Kidney (tissue), 14 donors: ENCODE measurements around the gene C8B. TPM values are rescaled to one million over a fixed set of nuclear protein-coding genes. Genes with fewer than 3 reads are reported as not detected.

ENCODE experiments used
- DNase-seq, 5 donors: peaks; one replicate each; pipeline ENCODE4 v3.0.0-alpha.2; 2013 to 2020
- FAIRE-seq: peaks from 2 replicates; lab custom pipeline; 2012; peaks lifted over from hg19 to GRCh38; lab: Jason Lieb, UNC
- H3K27ac ChIP-seq, 2 donors: one replicate each; pipeline ENCODE4 v1.7.0; 2013; ENCODE audit warnings: low read depth in 2 of 2, low read length in 2 of 2, inconsistent platforms in 1 of 2
- H3K27me3 ChIP-seq: one replicate; pipeline ENCODE4 v1.7.1; 2013; ENCODE audit warnings: low read length, inconsistent platforms; ENCODE audit not compliant: control insufficient read depth, insufficient read depth
- H3K36me3 ChIP-seq, 3 donors: one replicate each; pipeline versions ENCODE4 v1.7.0 to v1.7.1; 2013; ENCODE audit warnings: low read length in 3 of 3, control low read depth in 1 of 3, inconsistent platforms in 1 of 3; ENCODE audit not compliant: insufficient read depth in 3 of 3, control insufficient read depth in 2 of 3
- H3K4me1 ChIP-seq, 3 donors: one replicate each; pipeline versions ENCODE4 v1.7.0 to v1.7.1; 2013; ENCODE audit warnings: low read length in 3 of 3, inconsistent platforms in 1 of 3, low read depth in 1 of 3; ENCODE audit not compliant: control insufficient read depth in 2 of 3, insufficient read depth in 2 of 3
- H3K4me3 ChIP-seq, 3 donors: one replicate each; pipeline versions ENCODE4 v1.7.0 to v1.8.1; 2013; ENCODE audit warnings: low read length in 3 of 3, control low read depth in 1 of 3, inconsistent platforms in 1 of 3
- H3K9ac ChIP-seq, 3 donors: one replicate each; pipeline versions ENCODE4 v1.7.0 to v1.7.1; 2013; ENCODE audit warnings: low read length in 3 of 3, control low read depth in 1 of 3, inconsistent platforms in 1 of 3
- H3K9me3 ChIP-seq, 3 donors: one replicate each; pipeline versions ENCODE4 v1.7.0 to v1.7.1; 2013; ENCODE audit warnings: low read length in 3 of 3, control low read depth in 1 of 3, inconsistent platforms in 1 of 3; ENCODE audit not compliant: control insufficient read depth in 2 of 3, insufficient read depth in 1 of 3
- intact Hi-C: fragments of 100-400 bp; cut with DNase I; formaldehyde crosslinking; loops from one replicate; pipeline ENCODE4 v1.11.1; 2022
- polyA plus RNA-seq: library from polyadenylated mRNA; stranded (reverse); fragments of 350-450 nt; fragmentation: Illumina TruSeq; extraction: RNeasy Lipid Tissue Mini Kit (QIAGEN cat#74804); gene quantifications from one replicate; pipeline ENCODE4 v1.2.3, GENCODE V29; 2014; ENCODE audit warnings: low read depth, low replicate concordance; ENCODE audit not compliant: insufficient read depth
- total RNA-seq: library from RNA; stranded (reverse); fragmentation: NEBNext Ultra II Directional; extraction: Animal tissue kit (Norgen Biotek cat#: 25700); gene quantifications from one replicate; pipeline ENCODE4 v1.2.1, GENCODE V29; 2021
- TF ChIP-seq, protein P1 (sequence below): IDR thresholded peaks from 3 replicates; pipeline ENCODE4 v1.5.1; 2012; ENCODE audit warnings: mild to moderate bottlenecking, moderate library complexity, borderline replicate concordance; ENCODE audit not compliant: insufficient read depth; ENCODE audit errors: extremely low read depth
- donor health status: control.
- donor health status: control.
- donor health status: control.
- donor health status: control.
- donor health status: control.
- donor health status: DM: yes; HTN: yes; CAD: no.
- donor health status: Normal renal cell carcinoma (clear cell type).

C8B gene
- total and polyA plus RNA-seq, 2 donors from 2014 or later = not detected

DNA sequence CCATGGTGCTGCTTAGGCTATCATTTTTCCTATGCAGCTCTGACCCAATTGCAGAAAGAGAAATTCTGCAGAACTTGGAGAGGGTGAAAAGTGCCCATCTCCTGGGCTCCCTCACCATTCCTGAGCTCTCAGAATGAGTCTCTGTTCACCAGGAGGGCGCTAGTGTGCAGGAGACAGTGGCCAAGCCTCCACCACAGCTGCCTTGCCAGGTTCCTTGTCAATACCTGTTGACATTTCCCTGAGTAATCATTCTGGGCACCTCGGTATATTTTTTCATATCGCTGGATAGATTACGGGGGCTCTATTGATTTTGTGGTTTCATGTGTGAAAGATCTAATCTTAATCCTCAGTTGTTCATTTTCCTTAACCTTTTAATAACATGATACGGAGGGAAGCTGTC is 13.0 kb upstream of the C8B start:
- H3K9me3 ChIP-seq = no peaks in the 10 kb centered on the region
- H3K4me3 ChIP-seq = no peak overlapping the region
- DNase-seq (no peak), FAIRE-seq (no peak)
- H3K27me3 ChIP-seq = no peaks in the 10 kb centered on the region
- H3K36me3 ChIP-seq = no peaks in the 10 kb centered on the region
- no peak overlapping the region for H3K9ac ChIP-seq
- no peak overlapping the region for H3K27ac ChIP-seq
- intact Hi-C loops = no loop called here
- TF ChIP-seq, protein P1, sequence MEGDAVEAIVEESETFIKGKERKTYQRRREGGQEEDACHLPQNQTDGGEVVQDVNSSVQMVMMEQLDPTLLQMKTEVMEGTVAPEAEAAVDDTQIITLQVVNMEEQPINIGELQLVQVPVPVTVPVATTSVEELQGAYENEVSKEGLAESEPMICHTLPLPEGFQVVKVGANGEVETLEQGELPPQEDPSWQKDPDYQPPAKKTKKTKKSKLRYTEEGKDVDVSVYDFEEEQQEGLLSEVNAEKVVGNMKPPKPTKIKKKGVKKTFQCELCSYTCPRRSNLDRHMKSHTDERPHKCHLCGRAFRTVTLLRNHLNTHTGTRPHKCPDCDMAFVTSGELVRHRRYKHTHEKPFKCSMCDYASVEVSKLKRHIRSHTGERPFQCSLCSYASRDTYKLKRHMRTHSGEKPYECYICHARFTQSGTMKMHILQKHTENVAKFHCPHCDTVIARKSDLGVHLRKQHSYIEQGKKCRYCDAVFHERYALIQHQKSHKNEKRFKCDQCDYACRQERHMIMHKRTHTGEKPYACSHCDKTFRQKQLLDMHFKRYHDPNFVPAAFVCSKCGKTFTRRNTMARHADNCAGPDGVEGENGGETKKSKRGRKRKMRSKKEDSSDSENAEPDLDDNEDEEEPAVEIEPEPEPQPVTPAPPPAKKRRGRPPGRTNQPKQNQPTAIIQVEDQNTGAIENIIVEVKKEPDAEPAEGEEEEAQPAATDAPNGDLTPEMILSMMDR = no peak
- no peaks in the 10 kb centered on the region for H3K4me1 ChIP-seq

DNA sequence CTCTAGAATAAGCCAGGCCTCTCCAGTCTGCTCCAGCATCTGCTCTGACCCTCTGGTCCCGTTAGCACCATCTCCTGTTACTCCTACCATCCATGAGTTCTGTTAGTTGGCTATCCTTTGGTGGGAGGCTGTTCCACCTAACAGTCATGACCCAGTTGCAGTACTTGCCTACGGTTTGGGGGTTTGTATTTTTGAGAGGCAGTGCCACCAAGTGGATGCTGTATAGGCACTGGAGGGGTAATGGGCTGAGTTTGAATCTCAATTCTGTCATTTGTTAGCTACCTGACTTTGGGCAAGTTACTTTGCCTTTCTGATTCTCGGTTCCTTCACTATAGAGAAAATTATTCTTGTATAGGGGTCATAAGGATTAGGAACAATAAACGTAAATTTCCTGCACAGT is 12.1 kb upstream of the C8B start:
- no peak overlapping the region for H3K9ac ChIP-seq
- H3K4me3 ChIP-seq = no peak overlapping the region
- no peak overlapping the region for H3K27ac ChIP-seq
- intact Hi-C loops = no loop called here
- H3K9me3 ChIP-seq = no peaks in the 10 kb centered on the region
- no peaks in the 10 kb centered on the region for H3K27me3 ChIP-seq
- DNase-seq = no peak
- TF ChIP-seq, protein P1 = no peak
- H3K36me3 ChIP-seq = no peaks in the 10 kb centered on the region
- FAIRE-seq = no peak
- no peaks in the 10 kb centered on the region for H3K4me1 ChIP-seq

DNA sequence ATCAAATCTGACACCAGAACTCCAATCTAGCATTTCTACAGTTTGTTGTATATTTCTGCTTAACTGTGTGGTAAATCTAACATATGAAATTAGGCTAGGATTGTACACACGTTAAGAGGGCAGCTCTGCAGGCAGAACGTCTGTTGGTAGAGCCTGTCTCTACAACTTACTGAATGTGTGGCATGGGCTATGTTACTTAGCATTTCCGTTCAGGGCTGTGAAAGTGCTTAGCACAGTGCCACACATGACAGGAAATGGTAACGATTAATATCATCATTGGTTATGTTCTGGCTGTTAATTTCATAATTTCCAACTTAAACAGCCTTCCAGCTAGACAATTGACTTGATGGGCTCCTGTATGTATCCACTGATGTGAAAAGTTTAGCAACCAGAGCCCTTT is 9.6 kb upstream of the C8B start:
- no peaks in the 10 kb centered on the region for H3K36me3 ChIP-seq
- TF ChIP-seq, protein P1 = no peak
- no peak overlapping the region for H3K4me3 ChIP-seq
- FAIRE-seq = no peak
- intact Hi-C loops = no loop called here
- H3K27me3 ChIP-seq = no peaks in the 10 kb centered on the region
- H3K4me1 ChIP-seq = no peaks in the 10 kb centered on the region
- no peak overlapping the region for H3K9ac ChIP-seq
- H3K27ac ChIP-seq = no peak overlapping the region
- H3K9me3 ChIP-seq = no peaks in the 10 kb centered on the region
- DNase-seq = no peak
